ENCODE measurements around the gene PRKCQ.

Gene PRKCQ

GRCh38 chr10:6579904-6580278 is at the start of gene PRKCQ:
Gene PRKCQ, minus strand, starts transcription at chr10:6580276. Its CDS starts 65,141 bp downstream, at chr10:6515135.
- DNase-seq: no peak

GRCh38 chr10:6625428-6625827 is 45.4 kb upstream of the PRKCQ start:
- DNase-seq: no peak

DNA sequence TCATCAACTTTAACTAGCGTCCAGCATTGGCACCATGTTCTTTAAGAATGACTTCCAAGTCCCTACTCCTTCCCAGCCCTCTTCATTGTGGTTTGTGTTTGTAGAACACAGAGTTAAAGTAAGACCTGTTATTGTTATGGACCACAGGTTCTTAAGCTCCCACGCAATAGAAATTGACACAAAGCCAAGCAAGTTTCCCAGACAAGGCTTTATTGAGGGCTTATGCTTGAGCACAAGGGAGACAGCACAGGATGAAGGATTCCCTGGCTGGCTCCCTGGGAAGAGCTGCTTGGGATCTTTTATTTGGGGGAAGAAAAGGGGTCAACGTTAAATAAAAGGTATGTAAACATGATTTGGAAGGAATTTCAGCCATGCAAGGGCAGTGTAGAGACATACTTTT is 44.3 kb upstream of the PRKCQ start:
- no peak for DNase-seq

GRCh38 chr10:6622921-6623320 is 42.8 kb upstream of the PRKCQ start:
- no peak for DNase-seq

DNA sequence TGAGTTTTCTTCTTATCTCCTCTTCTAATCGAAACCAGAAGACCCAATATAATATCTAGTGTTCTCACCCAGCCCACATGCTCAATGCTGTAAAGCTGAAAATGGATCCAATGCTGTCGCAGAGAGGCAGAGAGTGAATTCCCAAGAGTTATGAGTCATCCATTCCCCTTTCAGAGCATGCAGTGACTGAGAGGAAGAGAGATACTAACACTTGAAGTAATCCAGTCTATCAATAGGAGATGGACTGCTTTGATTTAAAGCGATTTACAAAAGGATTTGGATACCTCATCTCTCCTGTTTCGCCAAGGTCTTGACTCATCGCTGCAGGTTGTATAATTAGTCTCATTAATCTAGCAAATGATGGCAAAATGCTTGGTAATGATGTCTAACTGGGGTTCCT is 41.5 kb upstream of the PRKCQ start:
- DNase-seq: no peak

DNA sequence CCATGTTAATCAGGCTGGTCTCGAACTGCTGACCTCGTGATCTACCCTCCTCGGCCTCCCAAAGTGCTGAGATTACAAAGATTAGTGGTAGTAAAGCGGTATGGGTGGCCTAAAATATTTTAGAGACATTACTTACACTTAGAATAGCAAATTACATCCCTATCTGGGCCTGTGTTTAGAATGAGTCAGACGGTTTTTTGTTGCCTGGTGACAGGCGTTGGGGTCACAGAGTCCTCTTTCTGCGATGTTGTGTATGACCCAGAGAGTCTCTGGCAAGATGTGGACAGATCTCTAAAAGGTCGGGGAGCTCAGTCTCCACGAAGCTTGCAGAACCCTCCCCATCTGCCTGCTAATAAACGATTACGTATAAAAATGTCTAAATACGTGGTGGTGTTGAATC is 39.6 kb upstream of the PRKCQ start:
- no peak for DNase-seq

GRCh38 chr10:6618340-6618739 is 38.3 kb upstream of the PRKCQ start:
- DNase-seq: no peak

- DNase-seq: no peak
Observed at GRCh38 chr10:6617309-6618076, 37.4 kb upstream of the PRKCQ start.

- DNase-seq: no peak
Observed at GRCh38 chr10:6615971-6616370, 35.9 kb upstream of the PRKCQ start.

- no peak for DNase-seq
Observed at GRCh38 chr10:6612371-6612770, 32.3 kb upstream of the PRKCQ start.

GRCh38 chr10:6610647-6611046 is 30.6 kb upstream of the PRKCQ start:
- DNase-seq: no peak

DNA sequence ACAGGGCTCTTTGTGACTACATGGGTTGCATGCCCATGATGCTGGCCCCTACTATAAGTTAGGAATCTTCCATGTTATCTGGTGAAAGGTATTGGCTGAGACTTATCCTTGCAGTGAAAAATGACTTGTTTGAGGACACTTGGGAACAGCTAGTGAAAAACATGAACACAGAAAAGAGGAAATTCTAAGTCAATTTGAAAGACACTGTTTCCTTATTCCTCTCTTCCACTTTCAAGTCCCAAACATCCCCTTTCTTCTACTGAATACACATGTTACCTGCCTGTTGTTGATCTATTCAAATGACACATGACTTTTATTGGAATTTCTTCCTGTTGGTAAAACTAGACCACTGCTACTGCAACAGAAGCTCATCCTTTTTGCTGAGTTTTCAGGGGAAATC is 29.5 kb upstream of the PRKCQ start:
- no peak for DNase-seq

DNA sequence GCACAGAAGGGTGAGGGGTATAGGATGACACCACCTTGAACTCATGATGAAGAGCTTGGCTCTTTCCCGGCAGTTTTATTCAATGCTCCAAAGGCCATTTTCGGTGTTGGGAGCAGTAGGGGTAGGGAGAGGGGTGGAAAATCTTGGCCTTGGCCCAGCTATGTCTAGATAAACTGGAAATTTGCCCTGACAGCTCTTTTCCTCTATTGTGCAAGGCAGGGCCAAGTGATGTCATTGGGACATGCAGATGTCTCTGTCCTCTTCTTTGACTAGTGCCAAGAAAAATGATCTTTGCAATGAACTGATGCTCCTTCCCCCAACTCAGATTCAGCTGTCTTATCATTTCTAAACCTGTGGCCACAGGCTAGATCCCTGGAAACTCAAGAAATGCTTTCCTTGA is 27.7 kb upstream of the PRKCQ start:
- no peak for DNase-seq

- no peak for DNase-seq
Observed at GRCh38 chr10:6607182-6607581, 27.1 kb upstream of the PRKCQ start.

GRCh38 chr10:6603142-6604125 is 23.4 kb upstream of the PRKCQ start:
- no peak for DNase-seq

GRCh38 chr10:6602700-6603084 is 22.6 kb upstream of the PRKCQ start:
- DNase-seq: no peak

DNA sequence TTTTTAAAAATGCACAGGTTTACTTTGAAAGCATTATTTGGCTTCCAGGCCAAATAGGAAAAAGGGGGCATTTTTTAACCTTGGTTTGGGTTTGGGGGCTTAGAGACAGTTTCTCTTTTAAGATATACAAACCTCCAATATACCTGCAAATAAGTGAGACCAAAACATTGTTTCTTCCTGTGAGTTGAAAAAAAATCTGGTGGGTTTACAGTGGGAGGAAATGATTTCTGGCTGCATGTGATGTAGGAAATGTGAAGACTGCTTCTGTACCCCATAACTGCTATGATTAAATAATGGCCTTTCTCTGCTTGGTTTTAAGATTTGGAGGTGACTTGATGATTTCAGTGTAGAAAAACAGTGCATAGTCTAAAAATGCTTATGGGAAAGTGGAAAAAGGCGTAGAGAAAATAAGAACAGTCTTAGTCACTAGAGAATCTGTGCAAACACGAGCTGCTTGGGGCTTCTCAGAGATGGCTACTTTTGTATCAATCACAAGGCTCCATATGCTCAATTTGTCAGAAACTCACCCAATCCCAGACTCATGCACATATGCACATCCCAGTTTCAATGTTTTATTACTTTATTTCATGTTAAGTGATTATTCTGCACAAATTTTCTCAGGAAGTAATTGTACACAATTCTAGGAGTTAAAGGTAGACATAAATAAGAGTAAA is 22.1 kb upstream of the PRKCQ start:
- DNase-seq: no peak

DNA sequence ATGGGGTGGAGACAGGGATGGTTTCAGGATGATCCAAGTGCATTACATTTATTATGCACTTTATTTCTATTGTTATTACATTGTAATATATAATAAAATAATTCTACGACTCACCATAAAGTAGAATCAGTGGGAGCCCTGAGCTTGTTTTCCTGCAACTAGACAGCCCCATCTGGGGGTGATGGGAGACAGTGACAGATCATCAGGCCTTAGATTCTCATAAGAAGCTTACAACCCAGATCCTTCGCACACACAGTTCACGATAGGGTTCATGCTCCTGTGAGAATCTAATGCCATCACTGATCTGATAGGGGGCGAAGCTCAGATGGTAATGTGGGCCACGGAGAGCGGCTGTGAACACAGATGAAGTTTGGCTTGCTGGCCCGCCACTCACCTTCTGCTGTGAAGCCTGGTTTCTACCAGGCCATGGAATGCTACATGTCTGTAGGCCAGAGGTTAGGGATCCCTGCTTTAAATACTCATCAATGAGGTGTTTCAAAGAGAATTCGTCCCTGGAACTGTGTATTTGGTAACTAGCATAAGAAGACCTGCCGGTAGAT is 21.2 kb upstream of the PRKCQ start:
- no peak for DNase-seq

DNA sequence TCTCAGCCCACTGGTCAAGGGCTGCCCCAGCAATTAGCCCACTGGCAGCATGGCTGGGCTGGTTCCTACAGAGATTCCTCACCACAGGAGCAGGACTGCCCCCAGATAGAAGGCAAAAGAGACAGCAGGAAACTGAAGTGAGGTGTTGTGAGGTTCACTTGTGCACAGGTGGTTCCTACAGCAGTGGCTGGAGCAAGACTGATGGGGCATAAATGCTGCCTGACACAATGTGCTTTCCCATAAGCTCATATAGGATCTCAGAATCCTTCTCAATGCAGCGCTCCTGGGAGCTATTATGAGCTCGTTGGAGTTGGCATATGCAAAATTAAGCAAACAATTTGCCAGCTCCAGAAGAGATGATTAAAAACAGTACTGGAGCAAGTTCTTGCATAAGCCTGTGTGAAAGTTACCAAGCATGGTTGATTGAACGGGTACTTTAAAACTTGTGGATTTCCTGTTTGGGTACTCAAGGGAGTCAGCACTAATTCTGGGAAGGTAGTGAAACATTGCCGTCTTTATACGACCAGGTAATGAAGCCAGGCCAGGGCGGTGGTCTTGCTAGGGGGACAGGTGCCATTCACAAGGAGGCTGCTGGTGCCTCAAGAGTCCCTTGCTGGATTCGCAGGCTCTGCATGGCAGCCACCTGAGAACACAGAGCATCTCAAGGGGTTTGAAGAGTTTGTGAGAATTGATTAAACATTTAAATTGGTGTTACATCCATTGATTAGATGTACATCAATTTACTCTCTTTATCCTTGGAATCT is 20.3 kb upstream of the PRKCQ start:
- no peak for DNase-seq

GRCh38 chr10:6598679-6599078 is 18.6 kb upstream of the PRKCQ start:
- no peak for DNase-seq

DNA sequence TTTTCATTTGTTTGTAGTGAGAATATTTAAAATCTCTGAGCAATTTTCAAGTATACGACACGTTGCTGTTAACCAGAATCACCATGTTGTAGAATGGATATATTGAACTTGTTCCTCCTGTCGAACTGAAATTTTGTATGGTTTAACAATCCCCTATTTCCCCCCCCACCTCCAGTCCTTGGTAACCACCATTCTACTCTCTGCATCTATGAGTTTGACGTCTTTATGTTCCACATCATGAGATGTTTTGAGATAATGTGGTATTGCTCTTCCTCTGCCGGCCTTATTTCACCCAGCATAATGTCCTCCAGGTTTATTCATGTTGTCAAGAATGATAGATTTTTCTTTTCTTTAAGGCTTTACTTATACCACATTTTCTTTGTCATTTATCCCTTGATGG is 17.4 kb upstream of the PRKCQ start:
- DNase-seq: no peak

GRCh38 chr10:6595499-6595898 is 15.4 kb upstream of the PRKCQ start:
- no peak for DNase-seq

All from NCI-H187 (cell line).